Upper lobe of left lung (tissue), 6 donors: ENCODE measurements around the gene F2R. TPM values are rescaled to one million over a fixed set of nuclear protein-coding genes. Genes with fewer than 3 reads are reported as not detected.

Experiments used
- ATAC-seq, 2 donors: fragments of 200-7000 bp; cut with Tn5 transposase; one replicate each; pipeline ENCODE4 v1.9.1; 2022; ENCODE audit warnings: mild to moderate bottlenecking in 2 of 2, moderate library complexity in 2 of 2; ENCODE audit not compliant: low FRiP score in 2 of 2
- DNase-seq, 2 donors: peaks; one replicate each; pipeline ENCODE4 v3.0.0-alpha.2; 2019 to 2020
- H3K27ac ChIP-seq, 4 donors: fragments of 200-600 bp; sonication (generic); one replicate each; pipeline ENCODE4 v1.5.1; 2016 to 2019
- H3K27me3 ChIP-seq, 4 donors: fragments of 200-600 bp; sonication (generic); one replicate each; pipeline ENCODE4 v1.5.1; 2017 to 2019
- H3K36me3 ChIP-seq, 4 donors: fragments of 200-600 bp; sonication (generic); one replicate each; pipeline ENCODE4 v1.5.1; 2016 to 2019
- H3K4me1 ChIP-seq, 4 donors: fragments of 200-600 bp; sonication (generic); one replicate each; pipeline ENCODE4 v1.5.1; 2018 to 2019
- H3K4me3 ChIP-seq, 4 donors: fragments of 200-600 bp; sonication (generic); one replicate each; pipeline ENCODE4 v1.5.1; 2017 to 2019; ENCODE audit warnings: mild to moderate bottlenecking in 2 of 4, moderate library complexity in 1 of 4
- H3K9me3 ChIP-seq, 4 donors: fragments of 200-600 bp; sonication (generic); one replicate each; pipeline ENCODE4 v1.5.1; 2018 to 2019
- CTCF ChIP-seq, 6 experiments: fragments of 450-650 bp in 4 of 6; fragments of 200-600 bp in 2 of 6; sonication (generic) in 2 of 6; IDR thresholded peaks; one replicate each; pipeline ENCODE4 v1.5.1; 2016 to 2019; ENCODE audit warnings: antibody characterized with exemption in 6 of 6
- EP300 ChIP-seq, 4 donors: sonication (generic); formaldehyde crosslinking; IDR thresholded peaks; one replicate each; pipeline ENCODE4 v1.5.1; 2017; ENCODE audit warnings: antibody characterized with exemption in 4 of 4, control low read depth in 2 of 4
- POLR2A ChIP-seq, 4 donors: fragments of 450-650 bp; IDR thresholded peaks; one replicate each; pipeline ENCODE4 v1.5.1; 2016 to 2017; ENCODE audit warnings: antibody characterized with exemption in 4 of 4, mild to moderate bottlenecking in 2 of 4
- POLR2AphosphoS5 ChIP-seq, 2 donors: sonication (generic); formaldehyde crosslinking; IDR thresholded peaks; one replicate each; pipeline ENCODE4 v1.5.1; 2017; ENCODE audit warnings: antibody characterized with exemption in 2 of 2
- WGBS, 2 donors: methylation state at CpG; one replicate each; pipeline ENCODE4 v1.1.5; 2017 to 2018; 5-methylcytosine and 5-hydroxymethylcytosine counted together
- total RNA-seq, 6 donors: library from RNA; depleted of rRNA in 4 of 6; stranded (reverse); fragments of >200 nt in 4 of 6; gene quantifications; one replicate each; pipeline versions ENCODE4 v1.1.0 to v1.2.1, GENCODE V29; 2016 to 2021
- donor health status: DM: no; HTN: no; CAD: no; lungs with moderate emphysema.
- donor health status: DM: no; HTN: yes; CAD: no; lungs with severe emphysema.

Gene F2R
- total RNA-seq, 6 donors from 2014 or later: 11.5 to 34.2 (median 20.1) TPM

- Histone ChIP-seq H3K4me3 (no peak overlapping the region), H3K27ac (no peak overlapping the region), H3K27me3 (no peaks in the 10 kb centered on the region), H3K9me3 (no peaks in the 10 kb centered on the region), H3K36me3 (peaks cover 0 to 6% (median 3%) of the 10 kb centered on the region in 4 donors), H3K4me1 (peaks cover 0 to 6% (median 0%) of the 10 kb centered on the region in 4 donors)
- DNase-seq (no peak), ATAC-seq (no peak)
- no peak for TF ChIP-seq EP300 (IDR thresholded peaks at IDR 0.05)
- TF ChIP-seq POLR2AphosphoS5 (IDR thresholded peaks at IDR 0.05): no peak
- no peak for TF ChIP-seq CTCF (IDR thresholded peaks at IDR 0.05)
- no peak for TF ChIP-seq POLR2A (IDR thresholded peaks at IDR 0.05)
- WGBS, 2 donors: 93 to 94% methylated on average over 5 of the region's 5 CpGs
These were observed 18.3 kb upstream of the F2R start for GRCh38 chr5:76697670-76698069.

GRCh38 chr5:76700571-76700970 lies 15.4 kb upstream of the F2R start:
- H3K4me1 ChIP-seq: peaks cover 0 to 6% (median 0%) of the 10 kb centered on the region in 4 donors
- no peaks in the 10 kb centered on the region for H3K27me3 ChIP-seq
- H3K4me3 ChIP-seq: no peak overlapping the region
- TF ChIP-seq POLR2A (IDR thresholded peaks at IDR 0.05) (no peak), POLR2AphosphoS5 (IDR thresholded peaks at IDR 0.05) (no peak), CTCF (IDR thresholded peaks at IDR 0.05) (no peak), EP300 (IDR thresholded peaks at IDR 0.05) (no peak)
- H3K27ac ChIP-seq: no peak overlapping the region
- WGBS, 2 donors: 90 to 93% methylated on average over 2 of the region's 2 CpGs
- ATAC-seq (no peak), DNase-seq (no peak)
- H3K36me3 ChIP-seq: peaks cover 0 to 6% (median 3%) of the 10 kb centered on the region in 4 donors
- H3K9me3 ChIP-seq: no peaks in the 10 kb centered on the region

GRCh38 chr5:76701298-76701697 lies 14.6 kb upstream of the F2R start:
- no peak overlapping the region for H3K4me3 ChIP-seq
- H3K4me1 ChIP-seq: peaks cover 0 to 3% (median 0%) of the 10 kb centered on the region in 4 donors
- no peak for DNase-seq
- 73 to 82% methylated on average over 2 of the region's 2 CpGs for WGBS, 2 donors
- H3K36me3 ChIP-seq: peaks cover 0 to 6% (median 3%) of the 10 kb centered on the region in 4 donors
- H3K9me3 ChIP-seq: no peaks in the 10 kb centered on the region
- no peak overlapping the region for H3K27ac ChIP-seq
- TF ChIP-seq CTCF (IDR thresholded peaks at IDR 0.05): no peak
- no peak for TF ChIP-seq POLR2AphosphoS5 (IDR thresholded peaks at IDR 0.05)
- TF ChIP-seq POLR2A (IDR thresholded peaks at IDR 0.05): no peak
- no peak for TF ChIP-seq EP300 (IDR thresholded peaks at IDR 0.05)
- H3K27me3 ChIP-seq: no peaks in the 10 kb centered on the region
- ATAC-seq: no peak

- H3K36me3 ChIP-seq: peaks cover 0 to 6% (median 3%) of the 10 kb centered on the region in 4 donors
- H3K4me1 ChIP-seq: no peaks in the 10 kb centered on the region
- DNase-seq (no peak), ATAC-seq (no peak)
- H3K27ac ChIP-seq: no peak overlapping the region
- H3K4me3 ChIP-seq: no peak overlapping the region
- no peak for TF ChIP-seq CTCF (IDR thresholded peaks at IDR 0.05)
- no peak for TF ChIP-seq EP300 (IDR thresholded peaks at IDR 0.05)
- no peak for TF ChIP-seq POLR2A (IDR thresholded peaks at IDR 0.05)
- no peak for TF ChIP-seq POLR2AphosphoS5 (IDR thresholded peaks at IDR 0.05)
- no peaks in the 10 kb centered on the region for H3K27me3 ChIP-seq
- no peaks in the 10 kb centered on the region for H3K9me3 ChIP-seq
- 45 to 47% methylated on average over 2 of the region's 2 CpGs for WGBS, 2 donors
These were observed 12.2 kb upstream of the F2R start for GRCh38 chr5:76703707-76704106.

GRCh38 chr5:76704131-76704663 lies 11.7 kb upstream of the F2R start:
- Histone ChIP-seq H3K4me3 (no peak overlapping the region), H3K4me1 (no peaks in the 10 kb centered on the region), H3K36me3 (peaks cover 0 to 6% (median 3%) of the 10 kb centered on the region in 4 donors), H3K9me3 (no peaks in the 10 kb centered on the region), H3K27ac (no peak overlapping the region), H3K27me3 (no peaks in the 10 kb centered on the region)
- no peak for ATAC-seq
- TF ChIP-seq POLR2AphosphoS5 (IDR thresholded peaks at IDR 0.05): no peak
- TF ChIP-seq POLR2A (IDR thresholded peaks at IDR 0.05): no peak
- no peak for TF ChIP-seq EP300 (IDR thresholded peaks at IDR 0.05)
- no peak for TF ChIP-seq CTCF (IDR thresholded peaks at IDR 0.05)
- DNase-seq: no peak
